22Rv1 (cell line): Measurements from ENCODE around the gene TGFBR3.

Source experiments
- H3K27ac ChIP-seq: fragments of 450-650 bp; 2 replicates; pipeline ENCODE4 v1.5.1; 2017
- ZFX ChIP-seq: fragments of 450-650 bp; IDR thresholded peaks from 2 replicates; pipeline ENCODE4 v1.6.1; 2017; ENCODE audit warnings: antibody characterized with exemption, borderline replicate concordance
- TF ChIP-seq, protein P1 (sequence below): fragments of 450-650 bp; IDR thresholded peaks from 2 replicates; pipeline ENCODE4 v1.5.1; 2017; ENCODE audit warnings: mild to moderate bottlenecking

TGFBR3 gene

DNA sequence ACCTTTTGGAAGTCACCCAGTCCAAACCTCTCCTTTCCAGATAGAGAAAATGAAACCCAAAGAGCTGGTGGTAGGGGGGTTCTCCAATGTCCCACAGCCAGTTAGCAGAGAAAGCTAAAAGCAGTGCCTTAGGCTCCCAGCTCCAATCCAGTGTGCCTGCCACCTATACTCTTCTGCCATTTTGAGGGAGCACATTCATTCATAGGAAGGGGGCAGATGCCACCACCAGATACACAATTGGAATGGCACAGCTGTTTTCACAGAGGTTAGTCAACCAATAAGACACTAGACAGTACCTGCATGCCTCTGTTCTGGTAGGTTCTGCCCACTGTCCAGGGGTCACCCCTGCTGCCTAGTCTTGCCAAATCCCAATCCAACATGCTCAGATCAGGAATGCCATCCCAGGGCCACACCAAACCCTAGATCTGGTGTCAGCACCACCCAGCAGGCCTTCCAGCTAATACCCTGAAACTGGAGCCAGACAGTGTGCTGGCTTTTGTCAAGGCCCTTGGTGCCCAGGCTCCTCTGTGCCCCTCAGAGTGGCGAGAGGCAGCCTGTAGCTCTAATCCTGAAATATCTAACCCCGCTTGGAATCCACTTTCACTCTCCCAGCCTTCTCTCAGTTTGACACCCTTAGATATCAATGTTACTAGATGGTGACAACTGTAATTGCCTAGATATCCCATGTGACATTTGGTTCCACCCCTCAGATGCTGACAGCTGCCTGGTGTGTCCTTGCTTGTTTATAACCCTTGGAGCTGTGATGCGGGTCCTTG lies 178.6 kb downstream of the TGFBR3 start:
- H3K27ac ChIP-seq: no peak overlapping the region
- TF ChIP-seq, protein P1, sequence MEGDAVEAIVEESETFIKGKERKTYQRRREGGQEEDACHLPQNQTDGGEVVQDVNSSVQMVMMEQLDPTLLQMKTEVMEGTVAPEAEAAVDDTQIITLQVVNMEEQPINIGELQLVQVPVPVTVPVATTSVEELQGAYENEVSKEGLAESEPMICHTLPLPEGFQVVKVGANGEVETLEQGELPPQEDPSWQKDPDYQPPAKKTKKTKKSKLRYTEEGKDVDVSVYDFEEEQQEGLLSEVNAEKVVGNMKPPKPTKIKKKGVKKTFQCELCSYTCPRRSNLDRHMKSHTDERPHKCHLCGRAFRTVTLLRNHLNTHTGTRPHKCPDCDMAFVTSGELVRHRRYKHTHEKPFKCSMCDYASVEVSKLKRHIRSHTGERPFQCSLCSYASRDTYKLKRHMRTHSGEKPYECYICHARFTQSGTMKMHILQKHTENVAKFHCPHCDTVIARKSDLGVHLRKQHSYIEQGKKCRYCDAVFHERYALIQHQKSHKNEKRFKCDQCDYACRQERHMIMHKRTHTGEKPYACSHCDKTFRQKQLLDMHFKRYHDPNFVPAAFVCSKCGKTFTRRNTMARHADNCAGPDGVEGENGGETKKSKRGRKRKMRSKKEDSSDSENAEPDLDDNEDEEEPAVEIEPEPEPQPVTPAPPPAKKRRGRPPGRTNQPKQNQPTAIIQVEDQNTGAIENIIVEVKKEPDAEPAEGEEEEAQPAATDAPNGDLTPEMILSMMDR: no peak
- TF ChIP-seq ZFX: no peak

DNA sequence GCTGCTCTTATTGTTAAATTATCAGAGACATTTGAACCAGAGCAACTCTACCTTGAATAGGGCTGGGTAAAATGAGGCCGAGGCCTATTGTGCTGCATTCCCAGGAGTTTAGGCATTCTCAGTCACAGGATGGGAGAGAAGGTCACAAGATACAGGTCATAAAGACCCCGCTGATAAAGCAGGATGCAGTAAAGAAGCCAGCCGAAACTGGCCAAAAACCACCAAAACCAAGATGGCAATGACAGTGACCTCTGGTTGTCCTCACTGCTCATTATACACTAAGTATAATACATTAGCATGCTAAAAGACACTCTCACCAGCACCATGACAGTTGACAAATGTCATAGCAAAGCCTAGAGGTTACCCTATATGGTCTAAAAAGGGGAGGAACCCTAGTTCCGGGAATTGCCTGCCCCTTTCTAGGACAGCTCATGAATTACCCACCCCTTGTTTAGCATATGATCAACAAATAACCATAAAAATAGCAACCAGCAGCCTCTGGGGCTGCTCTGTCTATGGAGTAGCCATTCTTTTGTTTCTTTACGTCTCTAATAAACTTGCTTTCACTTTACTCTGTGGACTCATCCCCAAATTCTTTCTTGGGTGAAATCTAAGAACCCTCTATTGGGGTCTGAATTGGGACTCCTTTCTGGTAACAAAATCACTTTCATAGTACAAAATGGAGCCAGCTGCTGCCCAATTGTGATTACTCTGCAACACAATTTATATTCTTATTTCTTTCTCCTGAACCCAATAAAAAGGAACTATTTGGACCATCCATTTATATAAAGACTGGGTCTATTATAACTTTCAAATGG lies 179.6 kb downstream of the TGFBR3 start:
- TF ChIP-seq ZFX: no peak
- TF ChIP-seq, protein P1: no peak
- H3K27ac ChIP-seq: no peak overlapping the region

DNA sequence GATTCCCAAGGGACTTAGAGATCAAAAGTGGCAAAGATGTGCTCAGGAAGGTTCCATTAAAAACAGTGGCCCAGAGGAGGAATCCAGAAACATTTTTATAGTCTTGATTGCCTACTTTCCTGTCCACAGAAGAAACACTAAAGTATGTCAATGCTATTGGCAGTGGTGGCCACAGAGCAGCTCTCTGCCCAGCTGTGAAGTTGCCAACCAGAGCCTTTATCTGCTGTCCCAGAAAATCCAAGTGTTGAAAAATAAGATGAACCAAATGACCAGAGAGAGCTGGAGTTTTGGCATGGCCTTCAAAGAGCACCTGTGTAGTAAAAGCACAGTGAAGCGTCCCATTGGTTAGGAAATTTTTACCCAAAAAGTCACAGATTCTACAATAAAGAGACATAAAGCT lies 181.2 kb downstream of the TGFBR3 start:
- no peak for TF ChIP-seq ZFX
- TF ChIP-seq, protein P1: no peak
- no peak overlapping the region for H3K27ac ChIP-seq

DNA sequence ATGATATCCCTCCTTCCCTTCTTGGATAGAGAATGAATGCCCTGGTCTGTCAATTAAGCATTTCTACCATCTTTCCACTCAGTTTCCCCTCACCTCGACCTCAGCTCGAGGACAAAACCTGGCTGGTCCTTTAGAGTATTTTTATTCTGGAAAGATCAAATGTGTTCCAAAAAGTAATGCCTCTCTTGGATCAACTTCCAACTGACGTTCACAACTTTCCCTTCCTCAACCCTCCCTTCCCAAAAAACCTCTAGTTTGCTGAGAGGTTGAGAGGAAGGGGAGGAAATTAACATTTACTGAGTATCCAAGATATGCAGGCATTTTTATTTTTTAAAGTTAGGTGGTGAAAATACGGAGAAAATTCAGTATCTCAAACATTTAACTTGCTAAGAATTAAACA lies 182.9 kb downstream of the TGFBR3 start:
- no peak overlapping the region for H3K27ac ChIP-seq
- TF ChIP-seq, protein P1: no peak
- no peak for TF ChIP-seq ZFX

DNA sequence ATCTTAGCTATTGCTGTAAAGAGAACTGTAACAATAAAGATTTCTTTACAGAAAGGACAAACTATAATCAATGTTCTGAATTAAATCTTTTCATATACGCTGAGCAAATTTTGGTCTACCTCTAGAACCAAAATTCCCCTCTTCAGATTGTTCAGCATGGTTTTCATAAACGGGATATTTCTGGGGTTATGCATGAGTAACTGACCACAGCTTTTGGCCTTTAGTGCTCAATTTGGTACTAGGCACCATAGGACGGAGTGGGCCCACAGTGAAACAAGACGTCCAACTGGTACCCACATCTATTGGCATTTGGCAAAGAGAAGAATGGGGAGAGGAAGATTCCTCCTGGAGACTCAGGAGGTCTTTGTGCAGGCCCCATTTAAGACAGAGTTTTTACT lies 184.5 kb downstream of the TGFBR3 start:
- TF ChIP-seq, protein P1: no peak
- TF ChIP-seq ZFX: no peak
- no peak overlapping the region for H3K27ac ChIP-seq

DNA sequence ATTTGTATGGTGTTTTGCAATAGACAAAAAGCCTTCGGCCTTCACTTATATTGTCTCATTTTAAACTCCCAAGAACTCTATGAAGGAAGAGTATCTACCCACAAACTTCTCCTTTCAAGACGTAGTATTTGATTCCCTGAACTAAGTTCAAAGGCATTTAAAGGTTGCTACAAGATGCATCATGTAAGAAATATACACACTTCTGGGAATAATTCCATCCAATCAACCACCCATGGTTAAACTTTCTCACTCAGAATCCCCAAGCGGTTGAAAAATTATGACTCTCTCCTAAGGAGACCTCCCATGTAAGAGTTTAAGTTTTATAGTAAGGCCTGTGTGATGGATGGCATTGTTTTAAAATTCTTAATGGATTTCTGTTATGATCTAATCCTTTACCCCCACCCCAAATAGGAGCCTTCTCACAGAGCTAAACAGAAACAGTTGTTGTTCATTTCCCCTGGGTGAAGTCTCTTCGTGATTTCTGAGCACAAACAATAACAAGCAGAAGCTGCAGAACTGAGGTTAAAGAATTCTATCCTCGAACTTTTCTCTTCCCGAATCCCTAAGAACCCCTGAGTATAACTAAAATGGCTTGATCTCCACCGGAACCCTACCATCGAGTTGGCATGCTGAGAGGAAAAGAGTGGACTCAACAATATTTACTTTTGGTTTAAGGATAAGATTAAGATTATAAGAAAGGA lies 185.0 kb downstream of the TGFBR3 start:
- no peak overlapping the region for H3K27ac ChIP-seq
- TF ChIP-seq, protein P1: no peak
- no peak for TF ChIP-seq ZFX
